ENCODE measurements around the gene SNX24.
"Not testable (repeated sequence)": the region's sequence is repeated elsewhere in the genome, so short reads cannot be mapped to it uniquely, and the experiment has no call there.

The SNX24 gene

GRCh38 chr5:122845229-122846050, at the start of gene SNX24:
Gene SNX24, plus strand, starts transcription at chr5:122845613. Its CDS starts 21 bp downstream, at chr5:122845634.
- DNase-seq = peak; percentile 18

- no peak for DNase-seq
Measured at GRCh38 chr5:122805481-122805880, 39.9 kb upstream of the SNX24 start.

GRCh38 chr5:122810405-122810804, 35.0 kb upstream of the SNX24 start:
- no peak for DNase-seq

GRCh38 chr5:122815218-122815767, 30.1 kb upstream of the SNX24 start:
- no peak for DNase-seq

GRCh38 chr5:122816756-122817155, 28.7 kb upstream of the SNX24 start:
- DNase-seq = no peak

GRCh38 chr5:122831984-122832383, 13.4 kb upstream of the SNX24 start:
- no peak for DNase-seq

GRCh38 chr5:122835681-122836080, 9.7 kb upstream of the SNX24 start:
- DNase-seq = no peak

GRCh38 chr5:122836947-122837346, 8.5 kb upstream of the SNX24 start:
- no peak for DNase-seq

GRCh38 chr5:122839731-122840130, 5.7 kb upstream of the SNX24 start:
- no peak for DNase-seq

- no peak for DNase-seq
Measured at GRCh38 chr5:122842016-122842580, 3.3 kb upstream of the SNX24 start.

GRCh38 chr5:122844136-122844909, 1.1 kb upstream of the SNX24 start:
- no peak for DNase-seq

GRCh38 chr5:122844910-122845228, 544 bp upstream of the SNX24 start:
- DNase-seq = no peak

- DNase-seq = no peak
Measured at GRCh38 chr5:122846051-122846550, 688 bp downstream of the SNX24 start.

- no peak for DNase-seq
Measured at GRCh38 chr5:122847687-122848081, 2.3 kb downstream of the SNX24 start.

- DNase-seq = no peak
Measured at GRCh38 chr5:122849771-122850170, 4.4 kb downstream of the SNX24 start.

- not testable (repeated sequence) for DNase-seq
Measured at GRCh38 chr5:122857538-122857937, 12.1 kb downstream of the SNX24 start.

GRCh38 chr5:122858451-122858850, 13.0 kb downstream of the SNX24 start:
- no peak for DNase-seq

- no peak for DNase-seq
Measured at GRCh38 chr5:122863240-122863639, 17.8 kb downstream of the SNX24 start.

- DNase-seq = no peak
Measured at GRCh38 chr5:122863721-122864120, 18.3 kb downstream of the SNX24 start.

GRCh38 chr5:122864400-122864799, 19.0 kb downstream of the SNX24 start:
- no peak for DNase-seq

- no peak for DNase-seq
Measured at GRCh38 chr5:122864842-122865241, 19.4 kb downstream of the SNX24 start.

GRCh38 chr5:122870219-122870856, 24.9 kb downstream of the SNX24 start:
- DNase-seq = no peak

- no peak for DNase-seq
Measured at GRCh38 chr5:122871661-122872060, 26.2 kb downstream of the SNX24 start.

Data from NCI-H1694 (cell line).